ENCODE data around the gene ZP1. TPM values are rescaled to one million over a fixed set of nuclear protein-coding genes. Genes with fewer than 3 reads are reported as not detected.

Gene ZP1
- total RNA-seq, 1 experiment from 2014 or later: not detected

DNA sequence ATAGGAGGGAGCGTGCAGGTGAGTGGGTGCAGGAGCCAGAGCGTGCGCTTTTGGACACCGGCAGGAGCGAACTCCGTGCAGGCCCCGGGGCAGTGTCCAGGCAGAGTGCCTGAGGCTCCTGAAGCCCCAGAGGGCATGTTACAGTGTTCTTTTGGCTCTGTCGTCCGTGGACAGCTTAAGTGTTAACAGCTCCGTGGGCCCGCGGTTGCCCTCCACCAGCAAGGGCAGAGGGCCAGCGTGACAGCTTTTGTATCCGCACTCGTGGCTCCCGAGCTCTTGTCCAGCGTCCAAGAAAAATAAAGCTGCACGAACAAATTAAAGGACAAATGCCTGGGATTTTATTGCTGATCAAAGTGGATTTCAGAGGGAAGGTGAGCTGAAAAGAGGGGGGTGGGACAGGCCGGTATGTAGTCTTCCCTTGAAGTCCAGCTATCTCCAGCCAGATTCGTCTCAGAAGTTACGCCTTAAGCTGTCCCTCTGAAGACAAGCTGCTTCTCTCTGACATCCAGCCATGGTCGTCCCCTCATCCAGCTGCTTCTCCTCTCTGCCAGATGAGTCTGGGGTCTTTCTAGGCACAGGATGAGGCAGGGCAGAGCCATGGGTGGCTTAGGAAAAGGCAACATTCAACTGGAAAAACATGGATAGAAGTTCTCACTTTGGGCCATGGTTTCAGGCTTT, 45.6 kb downstream of the ZP1 start:
- Histone ChIP-seq H3K9me3 (no peaks in the 10 kb centered on the region), H3K27me3 (replicated peaks; ENCODE audit: control insufficient read depth, insufficient read depth, low read length) (no peaks in the 10 kb centered on the region), H3K36me3 (ENCODE audit: control insufficient read depth, insufficient read depth, low read length) (no peaks in the 10 kb centered on the region), H3K4me3 (ENCODE audit: low read depth, low read length) (no peak overlapping the region; the same call in 1 of the 2 replicates), H3K4me1 (peaks cover 16% of the 10 kb centered on the region)
- TF ChIP-seq, protein P1, sequence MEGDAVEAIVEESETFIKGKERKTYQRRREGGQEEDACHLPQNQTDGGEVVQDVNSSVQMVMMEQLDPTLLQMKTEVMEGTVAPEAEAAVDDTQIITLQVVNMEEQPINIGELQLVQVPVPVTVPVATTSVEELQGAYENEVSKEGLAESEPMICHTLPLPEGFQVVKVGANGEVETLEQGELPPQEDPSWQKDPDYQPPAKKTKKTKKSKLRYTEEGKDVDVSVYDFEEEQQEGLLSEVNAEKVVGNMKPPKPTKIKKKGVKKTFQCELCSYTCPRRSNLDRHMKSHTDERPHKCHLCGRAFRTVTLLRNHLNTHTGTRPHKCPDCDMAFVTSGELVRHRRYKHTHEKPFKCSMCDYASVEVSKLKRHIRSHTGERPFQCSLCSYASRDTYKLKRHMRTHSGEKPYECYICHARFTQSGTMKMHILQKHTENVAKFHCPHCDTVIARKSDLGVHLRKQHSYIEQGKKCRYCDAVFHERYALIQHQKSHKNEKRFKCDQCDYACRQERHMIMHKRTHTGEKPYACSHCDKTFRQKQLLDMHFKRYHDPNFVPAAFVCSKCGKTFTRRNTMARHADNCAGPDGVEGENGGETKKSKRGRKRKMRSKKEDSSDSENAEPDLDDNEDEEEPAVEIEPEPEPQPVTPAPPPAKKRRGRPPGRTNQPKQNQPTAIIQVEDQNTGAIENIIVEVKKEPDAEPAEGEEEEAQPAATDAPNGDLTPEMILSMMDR (IDR thresholded peaks at IDR 0.05; ENCODE audit: insufficient read depth in 1 of 2, low read depth in 1 of 2, low read length in 1 of 2, severe bottlenecking in 1 of 2, unreplicated experiment in 1 of 2): no peak
- BruUV-seq (replicated peaks): no TSS peak
- H3K9me3 Mint-ChIP-seq (ENCODE audit: unreplicated experiment): no peaks in the 10 kb centered on the region
- peak overlapping the region; percentile 92 for H3K4me3 Mint-ChIP-seq (ENCODE audit: unreplicated experiment)
- H3K27ac Mint-ChIP-seq (ENCODE audit: unreplicated experiment): peak overlapping the region; percentile 91
- intact Hi-C loops (cut with micrococcal nuclease; ENCODE audit: unreplicated experiment): no loop called here
- H3K27me3 Mint-ChIP-seq (ENCODE audit: insufficient read depth, unreplicated experiment): peaks cover 3% of the 10 kb centered on the region
- peaks cover 7% of the 10 kb centered on the region for H3K36me3 Mint-ChIP-seq (ENCODE audit: insufficient read depth, unreplicated experiment)
- H3K4me1 Mint-ChIP-seq (ENCODE audit: low read depth, unreplicated experiment): peaks cover 7% of the 10 kb centered on the region
- ChIA-PET CTCF (interaction anchor here (0.7 to 1.5 kb wide), 5 partner anchors 7 to 213 kb away, joined by 3 to 10 read pairs (median 5); no protein-coding TSS in a partner anchor), POLR2A (interaction anchor here (0.8 to 1.3 kb wide), 5 partner anchors 8 to 255 kb away, joined by 3 to 12 read pairs (median 3); partner anchors contain the start of genes TMEM132A and VPS37C)
- peak in 1 of 2 experiments; percentile 30 for DNase-seq

DNA sequence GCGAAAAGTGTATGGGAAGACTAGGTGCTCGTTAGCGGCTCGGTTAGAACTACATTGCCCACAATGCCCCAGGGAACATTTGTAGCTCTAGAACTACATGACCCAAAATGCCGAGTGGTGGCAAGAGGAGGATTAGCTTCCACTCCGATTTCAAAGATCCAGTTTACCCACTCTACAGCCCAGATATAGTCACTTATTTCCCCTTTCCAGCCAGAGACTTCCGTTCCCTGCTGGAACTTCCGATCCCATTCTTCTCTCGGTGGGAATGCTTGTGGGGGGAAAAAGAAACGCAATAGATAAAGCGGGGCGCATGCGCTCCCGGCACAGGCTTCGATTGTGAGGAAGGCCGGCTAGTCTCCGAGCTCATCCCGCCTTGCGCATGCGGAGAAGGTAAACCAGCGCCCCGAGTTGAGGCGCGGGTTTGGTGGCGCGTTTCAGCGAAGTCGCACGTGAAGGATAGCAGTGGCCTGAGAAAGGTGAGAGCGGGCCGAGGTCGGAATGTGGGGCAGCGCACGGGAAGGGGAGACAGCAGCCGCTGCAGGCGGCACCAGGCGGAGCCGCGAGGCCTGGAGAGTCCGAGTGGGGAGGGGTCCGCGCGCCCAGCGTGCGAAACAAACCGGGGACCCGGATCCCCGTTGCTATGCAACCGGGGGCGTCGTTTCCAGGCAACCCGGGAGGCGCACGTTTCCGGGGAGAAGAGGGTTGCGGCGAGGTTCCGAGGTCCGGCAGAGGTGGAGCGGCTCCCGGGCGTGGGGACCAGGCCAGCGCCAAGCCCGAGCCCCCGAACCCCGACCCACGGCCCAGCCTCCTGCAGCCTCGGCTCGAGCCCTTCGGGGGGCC, 46.7 kb downstream of the ZP1 start, which contains the start of gene TMEM109:
TSS of gene TMEM109 (plus strand) at position 366 of the 840 bp plus-strand sequence. CDS start 5,536 bp downstream, outside the sequence.
- intact Hi-C loops (cut with micrococcal nuclease; ENCODE audit: unreplicated experiment): loop anchor here (1.0 kb wide), 1 partner anchor 10 kb away; the partner anchor contains the start of gene TMEM132A
- no TSS peak for BruUV-seq (replicated peaks)

More for the DNA sequence above, 46.7 kb downstream of the ZP1 start, which contains the start of gene TMEM109:
- Histone ChIP-seq H3K4me3 (ENCODE audit: low read depth, low read length) (peak within 1 kb of the TSS; percentile 77), H3K9me3 (no peaks in the 10 kb centered on the region), H3K36me3 (ENCODE audit: control insufficient read depth, insufficient read depth, low read length) (no peaks in the 10 kb centered on the region), H3K4me1 (peaks cover 26% of the 10 kb centered on the region), H3K27me3 (replicated peaks; ENCODE audit: control insufficient read depth, insufficient read depth, low read length) (no peaks in the 10 kb centered on the region)
- Mint-ChIP-seq H3K27ac (ENCODE audit: unreplicated experiment) (peak within 1 kb of the TSS; percentile 91), H3K4me3 (ENCODE audit: unreplicated experiment) (peak within 1 kb of the TSS; percentile 92), H3K27me3 (ENCODE audit: insufficient read depth, unreplicated experiment) (peaks cover 3% of the 10 kb centered on the region), H3K36me3 (ENCODE audit: insufficient read depth, unreplicated experiment) (peaks cover 7% of the 10 kb centered on the region), H3K4me1 (ENCODE audit: low read depth, unreplicated experiment) (peaks cover 7% of the 10 kb centered on the region), H3K9me3 (ENCODE audit: unreplicated experiment) (no peaks in the 10 kb centered on the region)
- DNase-seq: peak; percentile 89 to 92
- TF ChIP-seq, protein P1 (IDR thresholded peaks at IDR 0.05; ENCODE audit: insufficient read depth in 1 of 2, low read depth in 1 of 2, low read length in 1 of 2, severe bottlenecking in 1 of 2, unreplicated experiment in 1 of 2): no peak
- ChIA-PET CTCF (interaction anchor here (0.6 to 1.5 kb wide), 8 partner anchors 9 to 380 kb away, joined by 3 to 10 read pairs (median 4); no protein-coding TSS in a partner anchor), POLR2A (interaction anchor here (0.6 to 1.3 kb wide), 7 partner anchors 9 to 254 kb away, joined by 3 to 12 read pairs (median 3); partner anchors contain the start of genes TMEM132A and VPS37C)
